Transverse colon (tissue), 3 donors: ENCODE data around the gene YIPF5.

Source experiments
- POLR2A ChIP-seq: fragments of 450-650 bp; IDR thresholded peaks from one replicate; pipeline ENCODE4 v1.6.1; 2016; ENCODE audit warnings: antibody characterized with exemption, mild to moderate bottlenecking, moderate library complexity
- TF ChIP-seq, protein P1 (sequence below), 5 experiments: fragments of 200-600 bp in 3 of 5; fragments of 450-650 bp in 2 of 5; sonication (generic) in 3 of 5; IDR thresholded peaks; 1 replicate in 2 of 5; 2 replicates in 3 of 5; pipeline ENCODE4 v1.5.1; 2016 to 2017; ENCODE audit warnings: antibody characterized with exemption in 5 of 5, inconsistent platforms in 3 of 5, mild to moderate bottlenecking in 2 of 5, moderate library complexity in 1 of 5

DNA sequence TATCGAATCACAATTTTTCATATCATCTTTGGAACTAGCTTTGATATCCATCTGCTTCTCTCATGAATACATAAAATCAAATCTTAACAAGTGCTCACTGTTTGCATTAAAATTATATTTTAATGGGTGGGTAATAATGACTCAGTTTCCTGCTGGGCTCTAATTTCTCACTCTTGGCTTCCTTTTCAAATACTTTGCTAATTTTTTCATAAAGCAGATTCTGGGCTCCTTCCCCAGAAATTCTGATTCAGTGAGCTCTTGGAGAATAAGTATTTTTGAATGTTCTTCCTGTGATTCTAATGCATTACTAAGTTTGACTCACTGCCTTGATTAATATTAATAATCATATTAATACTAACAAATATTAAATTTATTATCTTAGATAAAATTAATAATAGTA, 48.9 kb downstream of the YIPF5 start:
- TF ChIP-seq, protein P1, sequence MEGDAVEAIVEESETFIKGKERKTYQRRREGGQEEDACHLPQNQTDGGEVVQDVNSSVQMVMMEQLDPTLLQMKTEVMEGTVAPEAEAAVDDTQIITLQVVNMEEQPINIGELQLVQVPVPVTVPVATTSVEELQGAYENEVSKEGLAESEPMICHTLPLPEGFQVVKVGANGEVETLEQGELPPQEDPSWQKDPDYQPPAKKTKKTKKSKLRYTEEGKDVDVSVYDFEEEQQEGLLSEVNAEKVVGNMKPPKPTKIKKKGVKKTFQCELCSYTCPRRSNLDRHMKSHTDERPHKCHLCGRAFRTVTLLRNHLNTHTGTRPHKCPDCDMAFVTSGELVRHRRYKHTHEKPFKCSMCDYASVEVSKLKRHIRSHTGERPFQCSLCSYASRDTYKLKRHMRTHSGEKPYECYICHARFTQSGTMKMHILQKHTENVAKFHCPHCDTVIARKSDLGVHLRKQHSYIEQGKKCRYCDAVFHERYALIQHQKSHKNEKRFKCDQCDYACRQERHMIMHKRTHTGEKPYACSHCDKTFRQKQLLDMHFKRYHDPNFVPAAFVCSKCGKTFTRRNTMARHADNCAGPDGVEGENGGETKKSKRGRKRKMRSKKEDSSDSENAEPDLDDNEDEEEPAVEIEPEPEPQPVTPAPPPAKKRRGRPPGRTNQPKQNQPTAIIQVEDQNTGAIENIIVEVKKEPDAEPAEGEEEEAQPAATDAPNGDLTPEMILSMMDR (IDR thresholded peaks at IDR 0.05), result no peak
- no peak for TF ChIP-seq POLR2A
